Daoy (cell line): Measurements from ENCODE around the gene NAA20. TPM values are rescaled to one million over a fixed set of nuclear protein-coding genes. Genes with fewer than 3 reads are reported as not detected.
A peak's percentile ranks its signal among the peaks of the same experiment; 100 is the strongest.

Experiments used
- DNase-seq: peaks from one replicate; pipeline ENCODE4 v3.0.0-alpha.2; 2015; ENCODE audit warnings: low read depth
- total RNA-seq: library from RNA; depleted of rRNA; stranded (reverse); fragments of >200 nt; shearing (Covaris generic); gene quantifications from 2 replicates; pipeline ENCODE4 v1.2.3, GENCODE V29; 2014; rRNA removed

NAA20 gene
- total RNA-seq, 1 experiment from 2014 or later = 64.5 TPM

GRCh38 chr20:20076297-20077065, 59.3 kb downstream of the NAA20 start:
- peak; percentile 88 for DNase-seq

GRCh38 chr20:20078041-20078440, 60.9 kb downstream of the NAA20 start:
- DNase-seq = no peak

GRCh38 chr20:20079102-20079784, 62.1 kb downstream of the NAA20 start:
- DNase-seq = no peak

Other genes with a start within 250 kb of the NAA20 start
- gene CRNKL1, start 35.1 kb downstream of the NAA20 start, total RNA-seq = 33.0 and 63.4 TPM in 2 replicates
- 1.5 TPM in 1 of 2 replicates, not detected in the other for gene CFAP61, start 35.2 kb downstream of the NAA20 start, total RNA-seq